ENCODE data around the gene DCLRE1B.

Gene DCLRE1B

DNA sequence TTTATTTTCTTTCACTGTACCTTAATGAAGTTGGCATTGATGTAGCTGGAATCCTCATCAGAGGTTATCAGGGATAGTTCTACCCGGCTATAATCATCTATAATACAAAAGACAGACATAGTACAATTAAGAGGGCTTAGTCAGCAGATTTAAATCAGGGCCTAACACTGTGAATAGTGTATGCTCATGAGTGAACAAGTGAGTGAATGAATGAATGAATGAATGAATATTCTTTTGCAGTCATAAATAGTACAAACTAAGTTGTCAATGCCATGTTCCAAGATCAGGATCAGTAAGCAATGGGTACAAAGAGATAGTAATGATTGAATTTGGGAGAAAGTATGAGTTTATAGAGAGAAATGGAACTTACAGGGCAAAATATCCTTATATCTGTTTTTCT, 46.1 kb upstream of the DCLRE1B start:
- no peaks in the 10 kb centered on the region for H3K4me1 ChIP-seq (ENCODE audit: control insufficient read depth, insufficient read depth, low read length)
- H3K9me3 ChIP-seq (ENCODE audit: control insufficient read depth, insufficient read depth, low read depth, low read length), result no peaks in the 10 kb centered on the region
- ChIA-PET POLR2A (interaction anchor here (0.7 kb wide), 1 partner anchor 36 kb away, joined by 4 read pairs; no protein-coding TSS in a partner anchor), CTCF (interaction anchor here (1.4 kb wide), 1 partner anchor 11 kb away, joined by 4 read pairs; no protein-coding TSS in a partner anchor)
- no peaks in the 10 kb centered on the region for H3K36me3 ChIP-seq (ENCODE audit: control insufficient read depth in 2 of 2, insufficient read depth in 1 of 2, low read length in 2 of 2)
- no peak overlapping the region for H3K27ac ChIP-seq (ENCODE audit: extremely low read depth, low read depth, low read length)
- no peak for TF ChIP-seq ZXDB (tag by site-specific recombination; IDR thresholded peaks at IDR 0.05)
- no peak for TF ChIP-seq SP7 (tag by site-specific recombination; IDR thresholded peaks at IDR 0.05)
- TF ChIP-seq HOXD13 (CRISPR knock-in tag; IDR thresholded peaks at IDR 0.05; ENCODE audit: borderline replicate concordance), result no peak
- TF ChIP-seq ZNF24 (tag by site-specific recombination; IDR thresholded peaks at IDR 0.05), result 0 out of 2 replicates have a peak, but pooled peaks have one; percentile 55
- TF ChIP-seq, protein P1, sequence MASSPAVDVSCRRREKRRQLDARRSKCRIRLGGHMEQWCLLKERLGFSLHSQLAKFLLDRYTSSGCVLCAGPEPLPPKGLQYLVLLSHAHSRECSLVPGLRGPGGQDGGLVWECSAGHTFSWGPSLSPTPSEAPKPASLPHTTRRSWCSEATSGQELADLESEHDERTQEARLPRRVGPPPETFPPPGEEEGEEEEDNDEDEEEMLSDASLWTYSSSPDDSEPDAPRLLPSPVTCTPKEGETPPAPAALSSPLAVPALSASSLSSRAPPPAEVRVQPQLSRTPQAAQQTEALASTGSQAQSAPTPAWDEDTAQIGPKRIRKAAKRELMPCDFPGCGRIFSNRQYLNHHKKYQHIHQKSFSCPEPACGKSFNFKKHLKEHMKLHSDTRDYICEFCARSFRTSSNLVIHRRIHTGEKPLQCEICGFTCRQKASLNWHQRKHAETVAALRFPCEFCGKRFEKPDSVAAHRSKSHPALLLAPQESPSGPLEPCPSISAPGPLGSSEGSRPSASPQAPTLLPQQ (tag by site-specific recombination; IDR thresholded peaks at IDR 0.05), result no peak
- no peak overlapping the region for H3K4me3 ChIP-seq (ENCODE audit: low read depth, low read length)

DNA sequence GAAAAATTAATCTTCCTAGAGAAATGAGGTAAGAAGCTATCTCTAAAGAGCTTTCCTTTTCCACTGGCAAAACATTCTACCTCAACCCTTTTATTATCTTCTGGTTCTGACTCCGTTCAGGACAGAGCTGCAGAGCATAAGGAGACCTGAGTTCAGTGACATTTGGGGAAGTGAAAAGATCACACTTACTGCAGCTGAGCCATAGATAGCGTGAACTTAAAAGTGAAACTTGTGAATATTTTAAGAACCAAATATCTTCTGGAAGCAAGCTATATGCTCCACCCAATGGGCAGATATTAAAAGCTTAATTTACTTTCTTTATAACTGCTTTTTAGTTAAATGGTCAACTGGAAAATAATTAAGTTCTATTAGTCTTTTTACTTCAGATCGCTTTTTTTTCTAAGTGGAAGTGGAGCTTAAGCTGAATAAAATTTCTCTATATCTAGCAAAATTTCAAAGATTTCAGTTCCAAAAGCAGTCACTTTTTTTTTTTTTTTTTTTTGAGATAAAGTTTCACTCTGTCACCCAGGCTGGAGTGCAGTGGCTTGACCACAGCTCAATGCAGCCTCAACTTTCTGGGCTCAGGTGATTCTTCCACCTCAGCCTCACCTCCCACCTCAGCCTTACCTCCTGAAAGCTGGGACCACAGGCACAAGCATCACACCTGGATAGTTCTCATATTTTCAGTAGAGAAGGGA, 45.5 kb upstream of the DCLRE1B start:
- POLR2A ChIA-PET, result interaction anchor here (0.6 to 0.7 kb wide), 4 partner anchors 35 to 695 kb away, joined by 3 to 4 read pairs (median 4); no protein-coding TSS in a partner anchor
- TF ChIP-seq GLIS1 (tag by site-specific recombination; IDR thresholded peaks at IDR 0.05), result no peak
- peak; percentile 50; the same call in 1 of the 2 replicates for TF ChIP-seq PRDM1 (tag by site-specific recombination; IDR thresholded peaks at IDR 0.05)
- Histone ChIP-seq H3K9me3 (ENCODE audit: control insufficient read depth, insufficient read depth, low read depth, low read length) (no peaks in the 10 kb centered on the region), H3K4me1 (ENCODE audit: control insufficient read depth, insufficient read depth, low read length) (no peaks in the 10 kb centered on the region), H3K27ac (ENCODE audit: extremely low read depth, low read depth, low read length) (no peak overlapping the region), H3K36me3 (ENCODE audit: control insufficient read depth in 2 of 2, insufficient read depth in 1 of 2, low read length in 2 of 2) (no peaks in the 10 kb centered on the region), H3K4me3 (ENCODE audit: low read depth, low read length) (no peak overlapping the region)
- CTCF ChIA-PET, result interaction anchor here (0.6 to 1.4 kb wide), 4 partner anchors 10 to 118 kb away, joined by 3 to 4 read pairs (median 3); no protein-coding TSS in a partner anchor

DNA sequence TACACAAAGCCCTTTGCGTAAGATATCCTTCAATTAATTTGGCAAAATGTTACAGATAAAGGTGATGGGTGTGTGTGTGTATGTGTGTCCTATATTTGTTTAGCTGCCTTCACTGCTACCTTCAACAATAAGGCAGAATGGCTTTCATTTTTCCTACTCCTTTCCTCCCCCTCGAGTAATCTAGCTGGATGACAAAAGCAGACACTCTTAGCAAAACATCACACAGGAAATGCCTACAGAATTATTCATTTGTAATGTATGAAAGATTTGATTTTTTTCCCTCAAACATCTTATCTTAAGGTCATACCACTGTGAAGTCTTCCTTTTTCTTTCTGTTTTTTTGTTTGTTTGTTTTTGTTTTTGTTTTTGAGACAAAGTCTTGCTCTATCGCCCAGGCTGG, 44.2 kb upstream of the DCLRE1B start:
- POLR2A ChIA-PET, result no interaction called here
- CTCF ChIA-PET, result interaction anchor here (0.7 to 1.3 kb wide), 2 partner anchors 26 to 296 kb away, joined by 3 read pairs; no protein-coding TSS in a partner anchor
- H3K36me3 ChIP-seq (ENCODE audit: control insufficient read depth in 2 of 2, insufficient read depth in 1 of 2, low read length in 2 of 2), result no peaks in the 10 kb centered on the region
- no peak overlapping the region for H3K4me3 ChIP-seq (ENCODE audit: low read depth, low read length)
- H3K4me1 ChIP-seq (ENCODE audit: control insufficient read depth, insufficient read depth, low read length), result no peaks in the 10 kb centered on the region
- TF ChIP-seq, protein P2, sequence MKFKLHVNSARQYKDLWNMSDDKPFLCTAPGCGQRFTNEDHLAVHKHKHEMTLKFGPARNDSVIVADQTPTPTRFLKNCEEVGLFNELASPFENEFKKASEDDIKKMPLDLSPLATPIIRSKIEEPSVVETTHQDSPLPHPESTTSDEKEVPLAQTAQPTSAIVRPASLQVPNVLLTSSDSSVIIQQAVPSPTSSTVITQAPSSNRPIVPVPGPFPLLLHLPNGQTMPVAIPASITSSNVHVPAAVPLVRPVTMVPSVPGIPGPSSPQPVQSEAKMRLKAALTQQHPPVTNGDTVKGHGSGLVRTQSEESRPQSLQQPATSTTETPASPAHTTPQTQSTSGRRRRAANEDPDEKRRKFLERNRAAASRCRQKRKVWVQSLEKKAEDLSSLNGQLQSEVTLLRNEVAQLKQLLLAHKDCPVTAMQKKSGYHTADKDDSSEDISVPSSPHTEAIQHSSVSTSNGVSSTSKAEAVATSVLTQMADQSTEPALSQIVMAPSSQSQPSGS (tag by site-specific recombination; IDR thresholded peaks at IDR 0.05; ENCODE audit: low read depth), result no peak
- TF ChIP-seq, protein P3, sequence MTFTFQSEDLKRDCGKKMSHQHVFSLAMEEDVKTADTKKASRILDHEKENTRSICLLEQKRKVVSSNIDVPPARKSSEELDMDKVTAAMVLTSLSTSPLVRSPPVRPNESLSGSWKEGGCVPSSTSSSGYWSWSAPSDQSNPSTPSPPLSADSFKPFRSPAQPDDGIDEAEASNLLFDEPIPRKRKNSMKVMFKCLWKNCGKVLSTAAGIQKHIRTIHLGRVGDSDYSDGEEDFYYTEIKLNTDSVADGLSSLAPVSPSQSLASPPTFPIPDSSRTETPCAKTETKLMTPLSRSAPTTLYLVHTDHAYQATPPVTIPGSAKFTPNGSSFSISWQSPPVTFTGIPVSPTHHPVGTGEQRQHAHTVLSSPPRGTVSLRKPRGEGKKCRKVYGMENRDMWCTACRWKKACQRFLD (tag by site-specific recombination; IDR thresholded peaks at IDR 0.05), result no peak
- no peak for TF ChIP-seq ZNF239 (tag by site-specific recombination; IDR thresholded peaks at IDR 0.05)
- no peaks in the 10 kb centered on the region for H3K9me3 ChIP-seq (ENCODE audit: control insufficient read depth, insufficient read depth, low read depth, low read length)
- H3K27ac ChIP-seq (ENCODE audit: extremely low read depth, low read depth, low read length), result no peak overlapping the region

DNA sequence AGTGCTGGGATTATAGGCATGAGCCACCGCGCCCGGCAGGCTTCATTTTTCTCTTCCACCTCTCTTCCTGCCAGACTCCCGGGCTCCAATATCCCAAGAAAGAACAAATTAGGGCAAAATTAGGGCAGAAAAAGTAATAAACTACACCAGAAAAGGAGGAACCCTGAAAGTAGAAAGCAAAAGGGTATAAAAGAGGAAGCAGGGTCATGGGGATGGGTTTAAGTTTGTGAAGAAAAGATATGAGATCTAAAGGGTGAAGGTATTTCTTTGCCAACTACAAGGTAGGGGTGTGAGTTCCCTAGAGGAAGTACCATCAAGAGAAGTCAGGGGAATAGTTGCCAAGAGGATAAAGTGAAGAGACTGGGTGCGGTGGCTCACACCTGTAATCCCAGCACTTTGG, 43.5 kb upstream of the DCLRE1B start:
- POLR2A ChIA-PET, result no interaction called here
- no peak for TF ChIP-seq ZBTB1 (tag by site-specific recombination; IDR thresholded peaks at IDR 0.05)
- TF ChIP-seq ZNF341 (tag by site-specific recombination; IDR thresholded peaks at IDR 0.05; ENCODE audit: low read depth), result no peak
- TF ChIP-seq, protein P4, sequence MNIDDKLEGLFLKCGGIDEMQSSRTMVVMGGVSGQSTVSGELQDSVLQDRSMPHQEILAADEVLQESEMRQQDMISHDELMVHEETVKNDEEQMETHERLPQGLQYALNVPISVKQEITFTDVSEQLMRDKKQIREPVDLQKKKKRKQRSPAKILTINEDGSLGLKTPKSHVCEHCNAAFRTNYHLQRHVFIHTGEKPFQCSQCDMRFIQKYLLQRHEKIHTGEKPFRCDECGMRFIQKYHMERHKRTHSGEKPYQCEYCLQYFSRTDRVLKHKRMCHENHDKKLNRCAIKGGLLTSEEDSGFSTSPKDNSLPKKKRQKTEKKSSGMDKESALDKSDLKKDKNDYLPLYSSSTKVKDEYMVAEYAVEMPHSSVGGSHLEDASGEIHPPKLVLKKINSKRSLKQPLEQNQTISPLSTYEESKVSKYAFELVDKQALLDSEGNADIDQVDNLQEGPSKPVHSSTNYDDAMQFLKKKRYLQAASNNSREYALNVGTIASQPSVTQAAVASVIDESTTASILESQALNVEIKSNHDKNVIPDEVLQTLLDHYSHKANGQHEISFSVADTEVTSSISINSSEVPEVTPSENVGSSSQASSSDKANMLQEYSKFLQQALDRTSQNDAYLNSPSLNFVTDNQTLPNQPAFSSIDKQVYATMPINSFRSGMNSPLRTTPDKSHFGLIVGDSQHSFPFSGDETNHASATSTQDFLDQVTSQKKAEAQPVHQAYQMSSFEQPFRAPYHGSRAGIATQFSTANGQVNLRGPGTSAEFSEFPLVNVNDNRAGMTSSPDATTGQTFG (tag by site-specific recombination; IDR thresholded peaks at IDR 0.05; ENCODE audit: borderline replicate concordance), result no peak
- no peak for TF ChIP-seq SCRT2 (tag by site-specific recombination; IDR thresholded peaks at IDR 0.05)
- TF ChIP-seq, protein P5, sequence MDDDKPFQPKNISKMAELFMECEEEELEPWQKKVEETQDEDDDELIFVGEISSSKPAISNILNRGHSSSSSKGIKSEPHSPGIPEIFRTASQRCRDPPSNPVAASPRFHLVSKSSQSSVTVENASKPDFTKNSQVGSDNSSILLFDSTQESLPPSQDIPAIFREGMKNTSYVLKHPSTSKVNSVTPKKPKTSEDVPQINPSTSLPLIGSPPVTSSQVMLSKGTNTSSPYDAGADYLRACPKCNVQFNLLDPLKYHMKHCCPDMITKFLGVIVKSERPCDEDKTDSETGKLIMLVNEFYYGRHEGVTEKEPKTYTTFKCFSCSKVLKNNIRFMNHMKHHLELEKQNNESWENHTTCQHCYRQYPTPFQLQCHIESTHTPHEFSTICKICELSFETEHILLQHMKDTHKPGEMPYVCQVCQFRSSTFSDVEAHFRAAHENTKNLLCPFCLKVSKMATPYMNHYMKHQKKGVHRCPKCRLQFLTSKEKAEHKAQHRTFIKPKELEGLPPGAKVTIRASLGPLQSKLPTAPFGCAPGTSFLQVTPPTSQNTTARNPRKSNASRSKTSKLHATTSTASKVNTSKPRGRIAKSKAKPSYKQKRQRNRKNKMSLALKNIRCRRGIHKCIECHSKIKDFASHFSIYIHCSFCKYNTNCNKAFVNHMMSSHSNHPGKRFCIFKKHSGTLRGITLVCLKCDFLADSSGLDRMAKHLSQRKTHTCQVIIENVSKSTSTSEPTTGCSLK (tag by site-specific recombination; IDR thresholded peaks at IDR 0.05), result no peak
- no peak for TF ChIP-seq ZNF510 (tag by site-specific recombination; IDR thresholded peaks at IDR 0.05; ENCODE audit: insufficient replicate concordance)

More for the DNA sequence above, 43.5 kb upstream of the DCLRE1B start:
- Histone ChIP-seq H3K27ac (ENCODE audit: extremely low read depth, low read depth, low read length) (no peak overlapping the region), H3K36me3 (ENCODE audit: control insufficient read depth in 2 of 2, insufficient read depth in 1 of 2, low read length in 2 of 2) (no peaks in the 10 kb centered on the region), H3K4me1 (ENCODE audit: control insufficient read depth, insufficient read depth, low read length) (no peaks in the 10 kb centered on the region), H3K9me3 (ENCODE audit: control insufficient read depth, insufficient read depth, low read depth, low read length) (no peaks in the 10 kb centered on the region), H3K4me3 (ENCODE audit: low read depth, low read length) (no peak overlapping the region)
- CTCF ChIA-PET, result interaction anchor here (0.6 to 1.7 kb wide), 2 partner anchors 26 to 144 kb away, joined by 3 to 5 read pairs; no protein-coding TSS in a partner anchor

All from HEK293 (cell line).